ENCODE data around the gene ALX3. TPM values are rescaled to one million over a fixed set of nuclear protein-coding genes. Genes with fewer than 3 reads are reported as not detected.

The ALX3 gene
- total and polyA plus RNA-seq, 2 of the 8 experiments (the other 6 are each of a cell fraction or from before 2014, with no cell fraction given) = 0.20 TPM; not detected in 1

DNA sequence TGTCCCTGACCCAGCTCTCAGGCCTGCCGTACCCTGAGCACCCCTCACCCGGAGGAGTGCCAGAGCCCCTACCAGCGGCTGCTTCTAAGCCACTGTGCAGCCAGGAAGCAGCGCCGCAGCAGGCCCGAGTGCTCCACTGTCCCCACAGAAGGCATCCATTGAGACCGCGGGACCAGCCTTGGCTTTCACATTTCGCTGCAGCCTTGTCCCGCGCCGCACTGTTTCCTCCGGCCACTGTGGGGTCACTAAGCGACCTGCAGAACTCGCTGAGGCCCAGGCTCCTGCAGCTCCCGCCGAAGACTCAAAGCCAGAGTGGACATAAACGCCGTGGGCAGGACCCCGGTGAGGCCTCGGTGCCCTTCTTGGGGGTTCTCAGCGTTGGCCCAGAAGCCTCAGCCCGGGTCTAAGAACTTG, 3.0 kb downstream of the ALX3 start:
- CTCF ChIA-PET (ENCODE audit: partially characterized antibody) = interaction anchor here (0.7 to 52.4 kb wide), 8 partner anchors 13 to 871 kb away, joined by 3 to 1450 read pairs (median 6); partner anchors contain the start of genes AHCYL1, ALX3 and STRIP1
- H3K23ac ChIP-seq (ENCODE audit: insufficient read length) = no peak overlapping the region
- no peak overlapping the region for H2BK20ac ChIP-seq (ENCODE audit: low read length)
- no peak overlapping the region for H2BK5ac ChIP-seq (ENCODE audit: low read depth, low read length)
- no peak overlapping the region; a peak in 1 of 7 replicates for H3K9ac ChIP-seq (replicated peaks in 1 of 4; ENCODE audit: extremely low read depth in 1 of 4, low read depth in 3 of 4, low read length in 3 of 4)
- H3K79me1 ChIP-seq (ENCODE audit: low read depth, low read length) = no peaks in the 10 kb centered on the region
- H3K4me2 ChIP-seq (ENCODE audit: insufficient read depth in 1 of 2, low read depth in 2 of 2, low read length in 2 of 2) = peak overlapping the region; percentile 62 to 71
- H3K27ac ChIP-seq (ENCODE audit: low read depth, low read length) = no peak overlapping the region
- H3K4me1 ChIP-seq (replicated peaks in 1 of 4; ENCODE audit: control insufficient read depth in 3 of 4, insufficient read depth in 4 of 4, low read length in 3 of 4) = peaks cover 3 to 31% (median 15%) of the 10 kb centered on the region in 4 experiments; a peak in 6 of 7 replicates
- no peak overlapping the region for H3K4ac ChIP-seq (replicated peaks; ENCODE audit: insufficient read length, low read depth, low read length)
- H4K5ac ChIP-seq (ENCODE audit: insufficient read length, low read depth, low read length) = no peak overlapping the region
- no peak overlapping the region for H2AK5ac ChIP-seq (ENCODE audit: low read depth, low read length)
- H3K9me3 ChIP-seq (ENCODE audit: insufficient read depth in 2 of 2, low read depth in 1 of 2, low read length in 1 of 2) = no peaks in the 10 kb centered on the region; a peak in 1 of 4 replicates
- FAIRE-seq (no peak), DNase-seq (ENCODE audit: low read depth in 1 of 2, low spot score in 2 of 2) (peak in 1 of 2 experiments; percentile 69)
- H3K36me3 ChIP-seq (ENCODE audit: control insufficient read depth in 2 of 4, insufficient read depth in 4 of 4, low read length in 3 of 4) = peaks cover 0 to 8% (median 0%) of the 10 kb centered on the region in 4 experiments; a peak in 3 of 8 replicates
- H3K79me2 ChIP-seq (ENCODE audit: control insufficient read depth in 1 of 2, insufficient read depth in 2 of 2, low read length in 2 of 2) = no peaks in the 10 kb centered on the region
- H4K20me1 ChIP-seq (replicated peaks in 1 of 2; ENCODE audit: control insufficient read depth in 1 of 2, insufficient read depth in 2 of 2, low read length in 2 of 2) = peaks cover 7 to 10% of the 10 kb centered on the region in 2 experiments
- no peak overlapping the region for H2BK120ac ChIP-seq (replicated peaks; ENCODE audit: low read depth, low read length)
- H3K18ac ChIP-seq (ENCODE audit: extremely low read depth, low read length) = no peak overlapping the region; the same call in 1 of the 2 replicates
- WGBS, 2 experiments (ENCODE audit: extremely low coverage in 1 of 2, insufficient coverage in 1 of 2, insufficient read length in 1 of 2, insufficient replicate concordance in 2 of 2, low coverage in 1 of 2, low lambda C conversion rate in 2 of 2, missing lambda C conversion rate in 1 of 2) = 11% methylated on average over 22 of the region's 23 CpGs; no CpG with 5 or more reads in 1 of the 2 experiments
- H2BK12ac ChIP-seq (ENCODE audit: low read depth, low read length) = no peak overlapping the region
- TF ChIP-seq CTBP2 (IDR thresholded peaks at IDR 0.05; ENCODE audit: borderline replicate concordance, insufficient read depth, insufficient read length, low read length) = no peak
- no peak for TF ChIP-seq CHD1 (IDR thresholded peaks at IDR 0.05; ENCODE audit: low read depth, low read length)
- no peak for TF ChIP-seq SUZ12 (IDR thresholded peaks at IDR 0.05; ENCODE audit: low read length)
- no peak for TF ChIP-seq SIRT6 (IDR thresholded peaks at IDR 0.05; ENCODE audit: low read length)
- TF ChIP-seq, protein P1, sequence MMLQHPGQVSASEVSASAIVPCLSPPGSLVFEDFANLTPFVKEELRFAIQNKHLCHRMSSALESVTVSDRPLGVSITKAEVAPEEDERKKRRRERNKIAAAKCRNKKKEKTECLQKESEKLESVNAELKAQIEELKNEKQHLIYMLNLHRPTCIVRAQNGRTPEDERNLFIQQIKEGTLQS (IDR thresholded peaks at IDR 0.05; ENCODE audit: insufficient read depth, low read depth, low read length) = no peak
- TF ChIP-seq SRF (IDR thresholded peaks at IDR 0.05; ENCODE audit: low read depth, low read length) = no peak
- TF ChIP-seq YY1 (IDR thresholded peaks at IDR 0.05; ENCODE audit: low read depth, low read length) = no peak
- no peak for TF ChIP-seq KDM4A (IDR thresholded peaks at IDR 0.05; ENCODE audit: low read depth, low read length, severe bottlenecking)
- H3K56ac ChIP-seq (replicated peaks; ENCODE audit: insufficient read length, low read depth, low read length) = no peak overlapping the region
- peak overlapping the region; percentile 53; the same call in 1 of the 2 replicates for H4K8ac ChIP-seq (ENCODE audit: extremely low read depth, insufficient read depth, low read length)
- H3K23me2 ChIP-seq (ENCODE audit: low read depth, low read length) = peaks cover 7% of the 10 kb centered on the region; the same call in 1 of the 2 replicates
- no peak overlapping the region for H3K14ac ChIP-seq (ENCODE audit: insufficient read length)
- H4K91ac ChIP-seq (replicated peaks; ENCODE audit: insufficient read length, low read length) = no peak overlapping the region
- H3K4me3 ChIP-seq (ENCODE audit: extremely low read depth in 1 of 4, insufficient read depth in 2 of 4, low read depth in 3 of 4, low read length in 4 of 4) = peak overlapping the region in 3 of 4 experiments; percentile 29 to 56 (median 43); a peak in 6 of 8 replicates
- H2BK15ac ChIP-seq (ENCODE audit: low read length) = no peak overlapping the region
- no peak overlapping the region for H2AFZ ChIP-seq (ENCODE audit: low read length)
- peaks cover 62 to 81% (median 73%) of the 10 kb centered on the region in 4 experiments for H3K27me3 ChIP-seq (replicated peaks in 1 of 4; ENCODE audit: control insufficient read depth in 3 of 4, extremely low read depth in 1 of 4, insufficient read depth in 3 of 4, low read length in 3 of 4)
- POLR2A ChIA-PET (ENCODE audit: partially characterized antibody) = interaction anchor here (1.0 to 2.5 kb wide), 6 partner anchors 11 to 278 kb away, joined by 3 to 10 read pairs (median 5); no protein-coding TSS in a partner anchor

Data from H1 (cell line).